Fibroblast of lung (primary cell): ENCODE data around the gene ASB6.

Experiments
- CTCF ChIP-seq, 2 donors: IDR thresholded peaks in 1 of 2; conservative IDR thresholded peaks in 1 of 2; 1 replicate in 1 of 2; 2 replicates in 1 of 2; pipeline ENCODE4 v1.5.1; 2011 to 2012; ENCODE audit warnings: low read length in 2 of 2, control low read depth in 1 of 2, inconsistent platforms in 1 of 2, low read depth in 1 of 2, mild to moderate bottlenecking in 1 of 2
- EZH2 ChIP-seq: IDR thresholded peaks from 2 replicates; pipeline ENCODE4 v1.5.1; 2012; ENCODE audit warnings: low read length, control low read depth, mild to moderate bottlenecking; ENCODE audit errors: missing control alignments

- TF ChIP-seq EZH2 (no peak), CTCF (conservative IDR thresholded peaks at IDR 0.05 in 1 of 2, IDR thresholded peaks at IDR 0.05 in 1 of 2; ENCODE audit: low read depth in 1 of 2, low read length in 2 of 2) (no peak)
These were observed 17.0 kb downstream of the ASB6 start for GRCh38 chr9:129624947-129625346.
